ENCODE measurements around the gene ALAS1. TPM values are rescaled to one million over a fixed set of nuclear protein-coding genes. Genes with fewer than 3 reads are reported as not detected.

Gene ALAS1
- total and polyA plus RNA-seq, 9 of the 15 experiments (the other 6 are each of a cell fraction or from before 2014, with no cell fraction given) = 21.4 to 49.5 (median 34.4) TPM

DNA sequence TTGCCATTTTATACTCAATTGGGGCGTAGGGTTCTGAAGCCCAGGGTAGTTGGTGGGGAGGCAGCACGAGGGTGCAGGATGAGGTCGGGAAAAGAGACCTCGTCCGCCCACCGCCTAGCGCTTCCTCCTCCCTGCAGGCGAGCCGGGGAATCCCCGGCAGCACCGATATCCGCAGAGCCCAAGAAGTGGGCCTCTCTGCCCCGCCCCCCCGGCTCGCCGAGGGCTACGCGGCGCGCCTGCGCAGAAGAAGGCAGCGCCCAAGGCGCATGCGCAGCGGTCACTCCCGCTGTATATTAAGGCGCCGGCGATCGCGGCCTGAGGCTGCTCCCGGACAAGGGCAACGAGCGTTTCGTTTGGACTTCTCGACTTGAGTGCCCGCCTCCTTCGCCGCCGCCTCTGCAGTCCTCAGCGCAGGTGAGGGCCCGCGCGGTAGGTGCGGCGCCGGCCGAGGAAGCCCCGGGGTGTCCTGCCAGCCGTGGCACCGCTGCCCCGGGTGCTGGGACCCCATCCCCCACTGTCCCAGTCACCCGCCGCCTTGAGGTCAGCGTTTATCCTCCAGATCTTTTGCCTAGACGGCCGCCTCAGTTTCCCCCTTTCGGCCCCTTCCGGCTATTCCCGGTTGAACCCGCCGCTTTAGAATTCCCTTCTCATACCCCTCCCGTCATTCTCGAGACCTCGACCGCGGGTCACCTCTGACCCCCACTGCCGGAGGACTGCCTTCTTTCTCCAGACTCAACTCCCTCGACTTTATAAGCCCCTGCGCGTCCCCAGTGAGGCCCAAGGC is at the start of gene ALAS1 (continued):
- TF ChIP-seq ZBTB11 (CRISPR knock-in tag; IDR thresholded peaks at IDR 0.05) = peak in 1 of 3 experiments; percentile 26; a peak in 1 of 6 replicates
- no peak for TF ChIP-seq DNMT1 (IDR thresholded peaks at IDR 0.05)
- peak in 1 of 2 experiments; percentile 24; a peak in 1 of 4 replicates for TF ChIP-seq RAD21 (CRISPR knock-in tag; conservative IDR thresholded peaks at IDR 0.05 in 1 of 2, IDR thresholded peaks at IDR 0.05 in 1 of 2)
- TF ChIP-seq AFF4 (CRISPR knock-in tag; IDR thresholded peaks at IDR 0.05) = 0 out of 2 replicates have a peak, but pooled peaks have one; percentile 44
- no peak for TF ChIP-seq ATF7 (IDR thresholded peaks at IDR 0.05)
- no peak for TF ChIP-seq ZNF830 (CRISPR knock-in tag; IDR thresholded peaks at IDR 0.05)
- TF ChIP-seq SAFB2 (IDR thresholded peaks at IDR 0.05; ENCODE audit: borderline replicate concordance, low read depth, low read length, severe bottlenecking) = no peak
- 0 out of 2 replicates have a peak, but pooled peaks have one; percentile 55 for TF ChIP-seq GTF2A2 (tag; IDR thresholded peaks at IDR 0.05)
- peak; percentile 99 for TF ChIP-seq NRF1 (conservative IDR thresholded peaks at IDR 0.05 in 1 of 2, IDR thresholded peaks at IDR 0.05 in 1 of 2)
- TF ChIP-seq, protein P1, sequence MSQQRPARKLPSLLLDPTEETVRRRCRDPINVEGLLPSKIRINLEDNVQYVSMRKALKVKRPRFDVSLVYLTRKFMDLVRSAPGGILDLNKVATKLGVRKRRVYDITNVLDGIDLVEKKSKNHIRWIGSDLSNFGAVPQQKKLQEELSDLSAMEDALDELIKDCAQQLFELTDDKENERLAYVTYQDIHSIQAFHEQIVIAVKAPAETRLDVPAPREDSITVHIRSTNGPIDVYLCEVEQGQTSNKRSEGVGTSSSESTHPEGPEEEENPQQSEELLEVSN (IDR thresholded peaks at IDR 0.05; ENCODE audit: borderline replicate concordance in 1 of 2, extremely low read depth in 1 of 2, insufficient read depth in 1 of 2, insufficient read length in 1 of 2, low read depth in 1 of 2, low read length in 1 of 2, poor library complexity in 1 of 2, severe bottlenecking in 1 of 2) = peak in 1 of 2 experiments; percentile 61
- no peak for TF ChIP-seq SAFB (IDR thresholded peaks at IDR 0.05; ENCODE audit: borderline replicate concordance, low read depth, low read length)
- TF ChIP-seq, protein P2, sequence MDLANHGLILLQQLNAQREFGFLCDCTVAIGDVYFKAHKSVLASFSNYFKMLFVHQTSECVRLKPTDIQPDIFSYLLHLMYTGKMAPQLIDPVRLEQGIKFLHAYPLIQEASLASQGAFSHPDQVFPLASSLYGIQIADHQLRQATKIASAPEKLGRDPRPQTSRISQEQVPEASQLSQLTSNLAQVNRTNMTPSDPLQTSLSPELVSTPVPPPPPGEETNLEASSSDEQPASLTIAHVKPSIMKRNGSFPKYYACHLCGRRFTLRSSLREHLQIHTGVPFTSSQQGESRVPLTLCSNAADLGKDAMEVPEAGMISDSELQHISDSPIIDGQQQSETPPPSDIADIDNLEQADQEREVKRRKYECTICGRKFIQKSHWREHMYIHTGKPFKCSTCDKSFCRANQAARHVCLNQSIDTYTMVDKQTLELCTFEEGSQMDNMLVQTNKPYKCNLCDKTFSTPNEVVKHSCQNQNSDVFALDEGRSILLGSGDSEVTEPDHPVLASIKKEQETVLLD (IDR thresholded peaks at IDR 0.05) = peak; percentile 97

Data from K562 (cell line).